Measurements from ENCODE around the gene RASSF3.

DNA sequence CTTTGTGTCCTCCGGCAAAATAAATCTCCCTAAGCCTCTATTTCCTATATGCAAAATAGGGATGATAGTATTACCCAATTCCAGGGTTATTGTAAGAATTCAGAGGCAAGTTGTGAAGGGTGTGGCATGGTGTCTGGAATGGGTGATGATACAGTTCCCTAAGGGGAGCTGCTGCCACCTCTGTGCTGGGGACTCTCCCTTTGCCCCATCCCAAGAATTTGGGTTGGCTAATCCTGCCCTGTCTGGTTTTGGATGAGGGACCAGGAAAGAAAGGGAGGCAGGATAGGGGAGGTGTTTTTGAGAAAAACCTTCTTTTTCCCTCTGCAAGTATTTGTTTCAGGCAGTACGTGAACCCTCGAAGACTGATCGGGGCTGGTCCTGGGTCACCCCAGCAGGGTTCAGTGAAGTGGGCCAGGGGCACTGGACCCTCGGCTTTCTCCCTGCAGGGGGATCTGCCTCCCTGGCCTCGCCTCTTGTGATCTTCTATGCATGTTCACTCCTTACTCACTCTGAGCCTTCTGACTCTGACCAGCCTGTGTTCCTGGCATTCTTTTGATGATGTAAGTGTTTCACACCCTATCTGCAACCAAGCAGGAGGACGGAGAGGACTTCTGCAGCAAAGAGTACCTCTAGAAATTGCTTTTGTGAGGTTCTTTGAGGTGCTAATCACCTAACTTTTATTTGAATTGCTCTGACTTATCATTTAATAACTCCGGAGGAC, 60.8 kb downstream of the RASSF3 start:
- TF ChIP-seq, protein P1, sequence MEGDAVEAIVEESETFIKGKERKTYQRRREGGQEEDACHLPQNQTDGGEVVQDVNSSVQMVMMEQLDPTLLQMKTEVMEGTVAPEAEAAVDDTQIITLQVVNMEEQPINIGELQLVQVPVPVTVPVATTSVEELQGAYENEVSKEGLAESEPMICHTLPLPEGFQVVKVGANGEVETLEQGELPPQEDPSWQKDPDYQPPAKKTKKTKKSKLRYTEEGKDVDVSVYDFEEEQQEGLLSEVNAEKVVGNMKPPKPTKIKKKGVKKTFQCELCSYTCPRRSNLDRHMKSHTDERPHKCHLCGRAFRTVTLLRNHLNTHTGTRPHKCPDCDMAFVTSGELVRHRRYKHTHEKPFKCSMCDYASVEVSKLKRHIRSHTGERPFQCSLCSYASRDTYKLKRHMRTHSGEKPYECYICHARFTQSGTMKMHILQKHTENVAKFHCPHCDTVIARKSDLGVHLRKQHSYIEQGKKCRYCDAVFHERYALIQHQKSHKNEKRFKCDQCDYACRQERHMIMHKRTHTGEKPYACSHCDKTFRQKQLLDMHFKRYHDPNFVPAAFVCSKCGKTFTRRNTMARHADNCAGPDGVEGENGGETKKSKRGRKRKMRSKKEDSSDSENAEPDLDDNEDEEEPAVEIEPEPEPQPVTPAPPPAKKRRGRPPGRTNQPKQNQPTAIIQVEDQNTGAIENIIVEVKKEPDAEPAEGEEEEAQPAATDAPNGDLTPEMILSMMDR (IDR thresholded peaks at IDR 0.05): no peak
- no peak for TF ChIP-seq POLR2A (IDR thresholded peaks at IDR 0.05)
